Left ventricle myocardium superior (tissue), 1 donor: ENCODE data around the gene C2orf72. TPM values are rescaled to one million over a fixed set of nuclear protein-coding genes. Genes with fewer than 3 reads are reported as not detected.
"Not testable (repeated sequence)": the region's sequence is repeated elsewhere in the genome, so short reads cannot be mapped to it uniquely, and the experiment has no call there.

Source experiments
- ATAC-seq: fragments of 200-7000 bp; cut with Tn5 transposase; one replicate; pipeline ENCODE4 v1.9.1; 2020; ENCODE audit warnings: mild to moderate bottlenecking, moderate library complexity
- DNase-seq: peaks from one replicate; pipeline ENCODE4 v3.0.0-alpha.2; 2020
- intact Hi-C: fragments of 100-400 bp; cut with micrococcal nuclease; formaldehyde crosslinking; loops from one replicate; pipeline ENCODE4 v1.11.0; 2022
- long read RNA-seq: library from polyadenylated mRNA; unstranded; transcript quantifications from one replicate; pipeline ENCODE4 v2.0.0, GENCODE V29; 2021
- total RNA-seq: library from RNA; stranded (reverse); fragmentation: NEBNext Ultra II Directional; extraction: Animal tissue kit (Norgen Biotek cat#: 25700); gene quantifications from one replicate; pipeline ENCODE4 v1.2.1, GENCODE V29; 2021
- donor health status: DM: no; HTN: yes; CAD: no; lungs with severe emphysema.

The C2orf72 gene
- 0.07 TPM for total RNA-seq
- long read RNA-seq, partial matches to known transcripts = 0 of 1 reads
- long read RNA-seq, other reads (novel, unspliced or antisense) = 0 of 1 reads

- ATAC-seq = peak; percentile 39
- intact Hi-C loops = no loop called here
Observed at GRCh38 chr2:231037202-231037730, at the start of gene C2orf72. C2orf72 (plus strand) TSS chr2:231037523; CDS start chr2:231037566, 43 bp downstream.

DNA sequence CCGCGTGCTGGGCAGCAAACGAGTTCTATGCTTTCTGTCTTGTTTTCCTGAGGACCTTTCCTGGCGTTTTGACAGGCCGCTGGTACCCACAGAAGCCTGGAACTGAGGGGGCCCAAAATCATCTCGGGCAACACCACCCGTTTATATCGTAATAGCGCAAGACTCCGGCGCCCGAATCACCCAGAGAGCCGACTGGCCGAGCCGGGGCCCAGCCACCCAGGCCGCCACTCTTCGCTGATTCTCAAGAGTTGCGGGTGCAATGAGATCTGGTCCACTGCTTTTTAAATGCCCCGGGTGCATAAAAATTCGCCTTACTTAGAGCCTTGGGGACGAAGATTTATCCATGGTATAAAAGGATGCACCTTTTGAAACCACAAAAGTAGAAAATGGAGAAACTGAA lies 47.6 kb upstream of the C2orf72 start:
- DNase-seq (no peak), ATAC-seq (no peak)
- intact Hi-C loops = loop anchor here (5.0 to 10.0 kb wide), 2 partner anchors 87 to 145 kb away; no protein-coding TSS in a partner anchor

More at GRCh38 chr2:231037202-231037730, at the start of gene C2orf72:
- no peak for DNase-seq

- ATAC-seq (no peak), DNase-seq (no peak)
- intact Hi-C loops = no loop called here
Observed at GRCh38 chr2:230990131-230990898, 47.0 kb upstream of the C2orf72 start.

GRCh38 chr2:230990899-230991150 lies 46.5 kb upstream of the C2orf72 start:
- intact Hi-C loops = no loop called here
- no peak for ATAC-seq
- no peak for DNase-seq

DNA sequence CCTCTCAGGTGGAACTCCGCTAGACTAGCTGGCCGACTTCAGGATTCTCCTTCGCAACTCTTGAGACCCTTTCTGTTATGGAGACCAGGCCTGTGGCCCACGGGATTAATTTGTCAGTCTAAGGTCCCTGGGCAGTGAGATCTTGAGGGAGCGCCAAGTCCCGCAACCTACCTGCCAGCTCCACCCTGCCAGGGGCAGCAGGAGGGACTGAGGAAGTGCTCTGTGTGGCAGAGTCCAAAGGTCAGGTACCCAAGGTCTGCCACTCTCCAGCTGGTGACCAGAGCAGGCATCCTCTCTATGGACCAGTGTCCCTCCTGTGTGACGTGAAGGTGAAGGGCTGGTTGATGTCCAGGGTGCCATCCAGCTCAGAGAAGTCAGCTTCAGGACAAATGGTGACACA lies 45.7 kb upstream of the C2orf72 start:
- intact Hi-C loops = no loop called here
- ATAC-seq (no peak), DNase-seq (no peak)

GRCh38 chr2:230995821-230996220 lies 41.5 kb upstream of the C2orf72 start, which contains the start of gene SPATA3:
SPATA3 (plus strand) TSS chr2:230996121; CDS start chr2:230996234, 113 bp downstream.
- no peak for ATAC-seq
- intact Hi-C loops = no loop called here

DNA sequence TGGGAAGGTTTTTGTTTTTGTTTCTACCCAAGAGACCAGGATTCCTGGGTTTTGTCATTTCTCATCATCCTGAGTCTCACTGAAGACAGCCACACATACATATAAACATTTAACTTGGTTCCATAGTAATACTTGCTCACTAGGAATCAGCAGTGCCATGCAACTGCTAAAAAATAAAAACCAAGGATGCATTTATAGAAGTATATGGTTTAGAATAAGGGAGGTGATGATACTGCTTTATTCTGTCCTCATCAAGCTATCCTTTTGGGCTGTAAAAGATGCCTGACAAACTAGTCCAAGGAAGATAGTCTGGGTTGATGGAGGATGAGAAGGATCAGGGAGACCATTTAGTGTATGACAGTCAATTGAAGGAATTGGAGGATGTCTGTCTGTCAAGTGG lies 40.7 kb upstream of the C2orf72 start:
- ATAC-seq = no peak
- intact Hi-C loops = no loop called here

More at GRCh38 chr2:230995821-230996220, 41.5 kb upstream of the C2orf72 start, which contains the start of gene SPATA3:
- DNase-seq = no peak

DNA sequence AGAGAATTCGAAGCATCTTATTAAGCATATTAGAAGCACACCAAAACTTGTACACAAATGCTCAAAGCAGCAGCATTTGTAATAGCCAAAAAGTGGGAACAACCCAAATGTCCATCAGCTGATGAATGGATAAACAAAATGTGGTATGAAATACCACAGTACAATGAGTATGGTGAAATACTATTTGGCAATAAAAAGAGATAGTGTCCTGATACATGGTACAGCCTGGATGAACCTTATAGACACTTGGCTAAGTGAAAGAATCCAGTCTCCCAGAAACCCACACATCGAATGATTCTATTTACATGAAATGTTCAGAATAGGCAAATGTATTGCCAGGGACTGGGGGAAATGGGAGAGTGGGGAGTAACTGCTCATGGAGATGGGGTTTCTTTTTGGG lies 38.4 kb upstream of the C2orf72 start:
- no peak for DNase-seq
- ATAC-seq = no peak
- intact Hi-C loops = no loop called here

More for the DNA sequence above, 40.7 kb upstream of the C2orf72 start:
- DNase-seq = no peak

DNA sequence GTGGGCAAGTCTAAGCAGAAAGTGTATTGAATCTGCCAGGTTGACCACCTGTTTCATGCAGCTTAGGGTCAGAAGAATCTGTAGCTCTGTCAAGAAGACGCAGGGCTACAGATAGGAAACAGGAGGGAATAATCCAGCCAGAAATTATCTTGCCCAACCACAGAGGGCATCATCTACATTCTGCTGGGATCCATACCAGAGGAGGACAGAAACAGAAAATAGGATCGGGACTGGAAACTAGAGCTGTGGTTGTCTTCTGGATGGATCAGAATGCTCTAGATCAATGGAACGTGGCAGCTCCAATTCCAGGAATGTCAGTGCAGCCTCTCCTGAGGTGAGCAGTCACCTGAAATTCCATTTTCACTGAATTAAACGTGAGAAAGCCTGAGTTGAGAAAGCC lies 37.8 kb upstream of the C2orf72 start:
- ATAC-seq = no peak

GRCh38 chr2:231000211-231000904 lies 37.0 kb upstream of the C2orf72 start:
- intact Hi-C loops = no loop called here
- DNase-seq (no peak), ATAC-seq (no peak)

More for the DNA sequence above, 37.8 kb upstream of the C2orf72 start:
- no peak for DNase-seq
- intact Hi-C loops = no loop called here

DNA sequence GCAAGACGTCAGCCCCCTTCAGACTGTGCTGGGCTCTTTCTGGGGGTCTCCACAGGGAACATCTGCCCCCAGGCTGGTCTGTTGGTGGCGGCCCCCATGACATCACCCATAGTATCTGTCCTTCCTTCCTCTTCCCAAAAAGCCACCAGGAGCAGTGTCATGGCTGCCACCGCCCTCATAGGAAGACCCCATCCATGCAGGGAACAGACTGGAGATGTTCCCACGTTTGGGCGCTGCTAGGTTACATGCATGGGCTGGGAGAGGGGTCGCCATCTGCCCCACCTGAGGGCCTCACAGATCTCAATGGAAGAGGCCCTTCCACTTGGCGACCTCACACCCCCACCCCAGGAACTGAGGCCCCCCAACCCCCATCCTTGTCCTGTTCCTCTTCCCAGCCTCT lies 36.3 kb upstream of the C2orf72 start:
- ATAC-seq (no peak), DNase-seq (no peak)
- intact Hi-C loops = no loop called here

DNA sequence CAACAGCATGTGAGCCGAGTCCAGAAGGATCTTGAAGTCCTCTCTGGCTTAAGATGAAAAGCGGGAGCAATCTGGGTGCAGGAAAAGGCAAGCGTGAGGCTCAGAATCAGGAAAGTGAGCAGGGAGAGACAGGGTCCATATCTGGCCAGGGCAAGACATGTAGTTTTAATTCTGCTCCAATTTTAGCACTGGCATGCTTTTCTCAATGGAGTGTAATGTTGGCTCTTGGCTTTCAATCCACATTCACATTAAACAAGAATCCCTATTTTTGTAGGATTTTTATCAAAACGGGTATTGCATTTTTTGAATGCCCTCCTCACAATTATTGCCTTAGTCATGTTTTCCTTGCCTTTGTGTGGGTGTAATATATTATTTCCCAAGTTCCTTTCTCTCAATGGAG lies 35.4 kb upstream of the C2orf72 start:
- no peak for ATAC-seq
- intact Hi-C loops = no loop called here
- DNase-seq = no peak

DNA sequence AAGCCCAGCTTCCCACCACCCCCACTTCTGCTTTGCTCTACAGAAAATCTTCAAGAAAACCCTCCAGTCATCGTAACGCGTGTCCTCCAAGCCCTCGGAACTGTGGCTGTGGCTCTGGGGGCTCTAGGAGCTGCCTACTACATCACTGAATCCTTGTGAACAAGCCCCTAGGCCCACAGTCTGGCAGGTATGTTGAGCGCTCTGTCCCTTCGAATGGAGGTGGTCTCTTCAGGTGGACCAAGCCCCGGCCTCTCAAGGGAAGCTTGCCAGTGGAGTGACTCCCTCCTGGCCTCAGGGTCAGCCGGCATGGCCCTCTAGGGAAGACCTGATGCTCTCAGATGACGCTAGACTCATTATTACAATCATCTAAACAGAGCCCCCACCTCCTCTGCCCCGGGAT lies 34.7 kb upstream of the C2orf72 start:
- intact Hi-C loops = no loop called here
- ATAC-seq (no peak), DNase-seq (no peak)

DNA sequence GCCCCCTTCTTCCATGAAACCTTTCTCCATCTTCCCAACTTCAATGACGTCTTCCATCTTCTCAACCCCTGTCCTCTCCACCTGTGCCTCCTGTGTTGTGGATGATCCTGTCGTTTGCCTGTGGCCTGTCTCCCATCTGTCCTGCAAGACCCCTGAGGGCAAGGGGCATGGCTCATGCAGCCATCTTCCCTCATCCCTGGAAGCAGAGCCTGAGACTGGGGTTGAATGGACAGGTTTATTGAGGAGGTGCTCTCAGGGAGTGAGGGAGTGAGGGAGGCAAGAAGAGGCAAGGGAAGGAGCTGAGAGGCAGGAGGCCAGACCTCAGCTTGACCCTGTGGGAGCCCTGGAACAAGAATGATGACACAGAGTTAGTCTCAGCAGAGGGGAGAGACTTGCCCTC lies 34.1 kb upstream of the C2orf72 start:
- no peak for ATAC-seq
- intact Hi-C loops = no loop called here

GRCh38 chr2:231004930-231005329 lies 32.4 kb upstream of the C2orf72 start:
- DNase-seq, ATAC-seq, intact Hi-C loops: not testable (repeated sequence)

More for the DNA sequence above, 34.1 kb upstream of the C2orf72 start:
- DNase-seq = no peak

DNA sequence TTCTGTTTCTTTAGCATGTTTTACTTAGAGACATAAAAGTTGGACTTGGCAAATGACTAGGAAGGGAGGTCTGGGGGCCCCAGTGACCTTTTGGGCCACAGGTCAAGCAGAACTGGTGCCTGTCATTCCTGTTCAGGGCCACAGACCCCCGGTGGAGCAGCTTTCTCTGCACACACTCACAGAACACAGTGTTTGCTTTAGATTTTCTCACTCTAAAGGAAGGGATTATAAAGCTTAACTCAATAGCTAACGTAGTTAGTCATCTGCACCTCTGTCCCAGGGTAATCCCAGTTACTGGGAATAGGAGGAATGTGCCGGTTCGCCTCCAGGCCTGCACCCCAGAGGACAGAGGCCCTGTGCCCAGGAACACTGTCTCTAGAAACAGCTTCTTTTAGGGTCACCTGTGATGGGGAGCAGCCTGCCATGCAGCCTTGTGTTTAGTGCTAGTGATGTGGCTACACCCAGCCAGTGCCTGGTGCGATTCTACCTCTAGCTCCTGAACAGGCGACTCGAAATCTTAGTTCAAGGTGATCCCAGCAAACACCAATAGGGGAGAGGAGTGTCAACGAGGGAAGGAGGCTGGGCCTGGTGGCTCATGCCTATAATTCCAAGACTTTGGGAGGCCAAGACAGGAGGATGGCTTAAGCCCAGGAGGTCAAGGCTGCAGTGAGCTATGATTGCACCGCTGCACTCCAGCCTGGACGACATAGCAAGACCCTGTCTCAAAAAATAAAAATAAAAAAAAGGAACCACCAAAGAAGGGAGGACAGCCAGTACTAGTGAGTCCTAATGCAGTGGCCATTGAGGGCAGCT lies 29.8 kb upstream of the C2orf72 start:
- intact Hi-C loops = no loop called here
- ATAC-seq (no peak), DNase-seq (no peak)

DNA sequence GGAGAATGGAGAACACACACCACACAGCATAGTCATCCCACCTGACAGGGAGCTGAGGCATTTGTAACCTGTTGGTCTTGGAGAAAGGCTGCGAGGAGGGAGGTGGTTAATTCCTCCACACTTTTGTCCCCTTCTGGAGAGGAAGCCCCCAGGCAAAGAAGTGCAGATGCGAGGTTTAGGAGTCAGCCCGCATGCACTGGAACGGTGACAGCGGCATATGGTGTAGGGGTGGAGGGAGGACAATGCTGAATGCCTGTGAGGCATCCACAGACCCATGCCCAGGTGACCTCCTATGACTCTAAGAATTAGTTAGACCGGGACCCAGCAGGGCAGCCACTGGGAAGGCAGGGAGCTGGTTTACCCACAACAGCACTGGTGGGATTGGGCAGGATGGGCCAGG lies 29.2 kb upstream of the C2orf72 start:
- DNase-seq (no peak), ATAC-seq (no peak)
- intact Hi-C loops = no loop called here

DNA sequence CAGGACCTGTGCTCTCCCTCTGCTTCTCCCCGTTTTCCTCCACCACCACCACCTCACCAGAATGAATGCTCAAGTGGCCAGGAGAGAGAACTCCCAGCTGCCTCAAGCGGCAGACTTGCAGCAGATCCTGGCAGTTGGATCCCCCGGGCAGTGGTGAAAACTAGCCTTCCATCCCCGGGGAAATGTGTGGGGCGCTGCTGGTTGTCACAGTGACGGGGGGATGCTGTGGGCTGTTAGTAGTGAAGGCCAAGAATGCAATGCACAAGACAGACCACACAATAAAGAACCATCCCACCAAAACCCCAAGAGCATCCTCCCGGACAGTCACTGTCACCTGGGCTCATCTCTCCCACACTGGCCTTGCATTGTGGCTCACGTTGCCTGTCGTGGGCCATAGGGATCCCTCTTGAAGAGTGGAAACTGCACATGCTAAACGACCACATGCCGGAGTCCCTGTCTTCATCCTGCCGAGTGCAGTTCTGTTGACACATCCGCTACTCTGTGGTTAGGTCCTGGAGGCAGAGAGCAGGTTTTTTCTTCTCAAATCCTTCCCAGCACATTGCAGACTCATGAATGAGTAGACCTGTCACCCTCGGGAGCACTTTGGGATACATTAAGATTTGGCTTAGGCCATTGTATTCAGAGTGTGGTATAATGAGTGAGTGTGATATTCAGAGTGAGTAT lies 27.9 kb upstream of the C2orf72 start:
- ATAC-seq (no peak), DNase-seq (no peak)
- intact Hi-C loops = no loop called here

DNA sequence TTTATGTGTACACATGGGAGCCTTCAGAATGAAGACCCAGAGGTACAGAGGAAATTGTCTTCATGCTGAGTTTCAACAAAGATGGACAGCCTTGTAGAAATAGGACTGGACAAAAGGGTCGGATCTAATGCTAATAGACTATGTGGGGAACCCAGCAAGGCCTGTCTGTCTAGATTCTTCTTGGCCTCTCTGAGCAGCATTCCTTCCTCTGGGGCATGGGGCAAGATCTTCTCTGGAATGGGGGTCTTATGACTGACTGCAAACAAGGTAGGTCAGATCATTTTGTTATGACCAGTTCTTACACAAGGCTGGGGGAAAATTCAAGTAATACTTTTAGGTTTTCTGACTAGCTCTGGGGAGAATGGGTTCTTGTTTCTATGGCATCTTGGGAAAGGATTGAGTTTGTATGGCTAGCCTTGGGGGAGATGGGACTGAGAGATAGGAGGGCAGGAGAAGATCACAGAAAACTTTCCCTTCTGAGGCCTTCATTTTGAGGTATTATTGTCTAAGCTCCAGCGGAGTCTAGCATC lies 27.1 kb upstream of the C2orf72 start:
- intact Hi-C loops = no loop called here
- no peak for ATAC-seq

More for the DNA sequence above, 27.1 kb upstream of the C2orf72 start:
- DNase-seq = no peak
